Choroid plexus epithelial cell (primary cell): ENCODE measurements around the gene FLAD1.
"Not testable (repeated sequence)": the region's sequence is repeated elsewhere in the genome, so short reads cannot be mapped to it uniquely, and the experiment has no call there.

Experiments used
- DNase-seq: peaks from one replicate; pipeline ENCODE4 v3.0.0-alpha.2; 2010; ENCODE audit warnings: low read depth
- H3K4me3 ChIP-seq: 2 replicates; pipeline ENCODE4 v1.5.1; 2011; ENCODE audit warnings: low read depth, mild to moderate bottlenecking, control low read depth, low read length, moderate library complexity
- TF ChIP-seq, protein P1 (sequence below): conservative IDR thresholded peaks from 2 replicates; pipeline ENCODE4 v1.5.1; 2011; ENCODE audit warnings: low read depth, mild to moderate bottlenecking, control low read depth, inconsistent platforms, low read length, moderate library complexity

FLAD1 gene

DNA sequence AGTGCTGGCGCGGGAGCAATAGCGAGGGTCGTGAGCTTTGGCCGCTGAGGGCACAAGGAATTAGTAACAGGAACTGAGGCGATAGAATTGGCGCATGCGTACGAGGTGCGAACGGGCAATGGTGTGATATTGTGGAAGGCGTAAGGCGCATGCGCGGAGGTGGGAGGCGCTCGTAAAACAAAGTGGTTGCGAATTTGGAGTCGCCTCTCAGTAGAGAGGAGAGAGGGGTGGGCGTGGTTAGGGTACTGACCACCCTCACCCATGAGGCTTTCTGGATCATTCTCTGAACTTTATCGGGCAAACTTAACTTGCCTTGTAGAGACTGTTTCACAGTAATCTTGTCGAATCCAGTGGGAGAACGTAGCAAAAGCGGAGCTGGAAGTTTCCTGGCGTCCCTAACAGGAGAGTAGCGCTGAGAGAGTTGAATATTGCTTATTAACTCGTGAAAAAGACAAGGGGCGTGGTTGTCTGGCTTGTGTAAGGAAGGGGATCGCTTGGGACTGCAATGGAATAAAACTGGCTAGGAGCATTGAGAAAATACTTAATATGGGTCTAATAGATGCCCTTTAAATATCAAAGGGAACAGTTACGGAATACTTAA, 8.2 kb upstream of the FLAD1 start:
- TF ChIP-seq, protein P1, sequence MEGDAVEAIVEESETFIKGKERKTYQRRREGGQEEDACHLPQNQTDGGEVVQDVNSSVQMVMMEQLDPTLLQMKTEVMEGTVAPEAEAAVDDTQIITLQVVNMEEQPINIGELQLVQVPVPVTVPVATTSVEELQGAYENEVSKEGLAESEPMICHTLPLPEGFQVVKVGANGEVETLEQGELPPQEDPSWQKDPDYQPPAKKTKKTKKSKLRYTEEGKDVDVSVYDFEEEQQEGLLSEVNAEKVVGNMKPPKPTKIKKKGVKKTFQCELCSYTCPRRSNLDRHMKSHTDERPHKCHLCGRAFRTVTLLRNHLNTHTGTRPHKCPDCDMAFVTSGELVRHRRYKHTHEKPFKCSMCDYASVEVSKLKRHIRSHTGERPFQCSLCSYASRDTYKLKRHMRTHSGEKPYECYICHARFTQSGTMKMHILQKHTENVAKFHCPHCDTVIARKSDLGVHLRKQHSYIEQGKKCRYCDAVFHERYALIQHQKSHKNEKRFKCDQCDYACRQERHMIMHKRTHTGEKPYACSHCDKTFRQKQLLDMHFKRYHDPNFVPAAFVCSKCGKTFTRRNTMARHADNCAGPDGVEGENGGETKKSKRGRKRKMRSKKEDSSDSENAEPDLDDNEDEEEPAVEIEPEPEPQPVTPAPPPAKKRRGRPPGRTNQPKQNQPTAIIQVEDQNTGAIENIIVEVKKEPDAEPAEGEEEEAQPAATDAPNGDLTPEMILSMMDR, result no peak
- peak overlapping the region; percentile 71 for H3K4me3 ChIP-seq
- DNase-seq, result peak; percentile 96

DNA sequence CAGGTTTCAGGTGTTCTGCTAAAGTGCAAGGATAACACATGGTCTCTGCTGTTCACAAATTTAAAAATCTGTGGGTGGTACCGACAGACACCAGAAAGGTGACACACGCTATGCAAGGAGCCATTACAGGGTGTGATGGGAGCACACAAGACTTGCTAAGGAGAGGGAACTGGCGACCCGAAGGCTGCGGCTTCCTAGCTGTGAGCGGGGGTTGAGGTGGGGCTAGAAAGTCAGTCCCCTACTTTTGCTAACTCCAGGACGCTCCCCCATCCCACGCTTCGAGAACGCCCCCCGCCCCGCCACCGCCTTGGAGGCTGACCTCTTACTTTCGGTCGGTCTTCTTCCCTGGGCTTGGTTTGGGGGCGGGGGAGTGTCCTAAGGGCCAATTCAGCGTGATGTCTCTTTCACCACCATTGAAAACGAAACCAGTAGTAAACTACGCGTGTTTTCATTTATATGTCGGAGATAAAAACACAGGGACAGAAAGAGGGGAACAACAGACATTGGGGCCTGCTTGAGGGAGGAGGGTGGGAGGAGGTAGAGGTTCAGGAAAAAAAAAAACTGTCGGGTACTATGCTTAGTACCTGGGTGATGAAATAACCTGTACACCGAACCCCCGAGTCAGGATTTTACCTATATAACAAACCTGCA, 7.6 kb upstream of the FLAD1 start:
- DNase-seq, result peak; percentile 72
- TF ChIP-seq, protein P1, result no peak
- H3K4me3 ChIP-seq, result peak overlapping the region; percentile 71

DNA sequence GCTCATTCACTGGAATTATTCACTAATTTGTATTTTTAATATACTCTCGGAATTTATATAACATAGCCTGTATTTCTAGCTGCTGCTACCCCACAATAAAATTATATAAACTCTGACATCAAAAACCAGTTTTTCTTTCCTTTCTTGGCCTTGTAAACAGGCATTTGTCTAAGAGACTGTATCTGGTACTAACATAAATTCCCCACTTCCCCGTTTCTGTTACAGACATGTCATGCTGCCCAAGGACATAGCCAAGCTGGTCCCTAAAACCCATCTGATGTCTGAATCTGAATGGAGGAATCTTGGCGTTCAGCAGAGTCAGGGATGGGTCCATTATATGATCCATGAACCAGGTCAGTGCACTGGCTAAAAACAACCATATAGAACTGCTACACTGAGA, 5.4 kb upstream of the FLAD1 start:
- DNase-seq, H3K4me3 ChIP-seq: not testable (repeated sequence)

DNA sequence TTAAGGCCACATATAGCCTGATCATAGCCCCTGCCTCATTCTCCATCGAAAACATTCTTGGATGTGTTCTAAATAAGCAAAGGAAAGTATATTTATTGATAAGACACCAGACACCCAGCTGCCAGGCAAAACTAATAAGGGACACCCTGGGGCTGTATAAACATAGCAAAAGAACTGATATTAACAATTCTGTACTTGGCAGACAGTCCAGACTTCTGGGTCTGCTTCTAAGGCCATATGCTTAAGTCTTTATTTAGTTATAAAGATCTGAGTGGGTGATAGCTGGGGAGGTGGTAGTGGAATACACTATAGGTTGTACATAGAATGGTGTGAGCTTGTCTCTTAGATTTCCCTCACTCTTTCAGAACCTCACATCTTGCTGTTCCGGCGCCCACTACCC, 4.8 kb upstream of the FLAD1 start:
- TF ChIP-seq, protein P1, result no peak
- H3K4me3 ChIP-seq, result no peak overlapping the region
- DNase-seq, result no peak

DNA sequence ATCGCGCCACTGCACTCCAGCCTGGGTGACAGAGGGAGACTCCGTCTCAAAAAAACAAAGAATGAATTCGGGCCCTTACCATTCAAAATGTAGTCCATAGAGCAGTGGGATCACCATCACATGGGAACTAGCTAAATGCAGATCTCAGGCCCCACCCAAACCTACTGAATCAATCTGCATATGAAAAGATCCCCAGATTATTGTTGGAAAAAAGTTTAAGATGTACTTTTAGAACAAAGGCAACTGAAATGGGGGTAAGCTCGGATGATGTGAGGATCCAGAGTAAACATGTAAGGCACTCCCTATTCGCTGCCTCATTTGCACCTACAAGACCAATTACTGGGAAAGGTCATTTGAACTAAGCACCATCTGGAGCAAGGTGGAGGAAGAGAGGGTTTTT, 803 bp upstream of the FLAD1 start:
- no peak for DNase-seq
- TF ChIP-seq, protein P1, result no peak
- peak overlapping the region; percentile 17 for H3K4me3 ChIP-seq

DNA sequence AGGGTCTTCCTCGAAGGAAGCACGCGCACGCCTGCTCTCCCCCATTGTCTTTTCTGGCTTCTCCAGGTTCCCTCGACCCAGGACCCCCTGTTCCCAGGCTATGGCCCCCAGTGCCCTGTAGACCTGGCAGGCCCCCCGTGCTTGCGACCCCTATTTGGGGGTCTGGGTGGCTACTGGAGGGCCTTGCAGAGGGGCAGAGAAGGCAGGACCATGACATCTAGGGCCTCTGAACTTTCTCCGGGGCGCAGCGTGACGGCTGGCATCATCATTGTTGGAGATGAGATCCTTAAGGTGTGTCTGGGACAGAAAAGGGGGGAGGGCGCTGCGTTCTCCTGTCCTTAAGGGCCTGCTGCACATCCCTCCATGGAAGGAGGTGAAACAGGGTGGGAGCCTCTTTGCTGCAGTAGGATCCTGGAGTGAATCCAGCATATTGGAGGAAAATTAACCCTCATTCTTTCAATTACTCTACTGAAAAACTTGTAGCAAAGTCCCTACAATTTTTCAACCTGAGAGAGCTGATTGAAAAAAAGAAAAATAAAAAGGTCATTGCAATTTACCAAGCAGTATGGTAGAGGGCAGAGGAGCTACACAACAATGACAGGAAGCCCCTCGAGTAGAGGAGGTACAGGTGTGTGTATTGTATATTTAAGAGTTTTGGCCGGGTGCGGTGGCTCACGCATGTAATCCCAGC, 777 bp downstream of the FLAD1 start:
- TF ChIP-seq, protein P1, result no peak
- DNase-seq, result no peak
- peak overlapping the region; percentile 88 for H3K4me3 ChIP-seq

DNA sequence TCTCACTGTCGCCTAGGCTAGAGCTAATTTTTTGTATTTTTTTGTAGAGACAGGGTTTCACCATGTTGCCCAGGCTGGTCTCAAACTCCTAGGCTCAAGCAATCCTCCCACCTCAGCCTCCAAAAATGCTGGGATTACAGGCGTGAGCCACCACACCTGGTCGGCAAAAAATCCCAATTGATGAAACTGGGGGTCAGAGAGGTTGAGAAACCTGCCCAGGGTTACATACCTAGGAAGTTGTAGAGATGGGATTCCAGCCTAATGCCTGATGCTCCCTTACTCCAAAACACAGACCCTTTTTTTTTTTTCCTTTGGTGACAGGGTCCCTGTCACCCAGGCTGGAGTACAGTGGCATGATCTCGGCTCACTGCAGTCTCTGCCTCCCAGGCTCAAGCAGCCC, 3.6 kb downstream of the FLAD1 start:
- DNase-seq, H3K4me3 ChIP-seq: not testable (repeated sequence)

DNA sequence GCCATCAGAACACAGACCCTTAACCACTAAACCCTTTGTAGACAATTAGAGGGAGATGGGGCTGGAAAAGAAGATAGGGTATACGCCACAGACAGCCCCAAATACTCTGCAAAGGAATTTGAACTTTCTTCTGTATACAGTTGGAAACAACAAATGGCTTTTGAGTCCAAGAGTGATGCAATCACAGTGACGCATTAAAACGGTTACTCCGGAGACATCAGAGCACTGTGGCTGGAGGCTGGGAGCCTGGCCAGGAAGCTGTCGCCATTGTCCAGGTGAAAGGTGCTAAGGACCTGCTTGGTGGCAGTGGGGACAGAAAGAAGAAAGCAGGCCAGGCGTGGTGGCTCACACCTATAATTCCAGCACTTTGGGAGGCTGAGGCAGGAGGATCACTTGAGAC, 4.2 kb downstream of the FLAD1 start:
- DNase-seq, result no peak
- no peak overlapping the region for H3K4me3 ChIP-seq
- TF ChIP-seq, protein P1, result no peak
